ENCODE data around the gene CDH2. TPM values are rescaled to one million over a fixed set of nuclear protein-coding genes. Genes with fewer than 3 reads are reported as not detected.

Gene CDH2
- total and polyA plus RNA-seq, 2 experiments from 2014 or later = 14.7 to 36.9 TPM

DNA sequence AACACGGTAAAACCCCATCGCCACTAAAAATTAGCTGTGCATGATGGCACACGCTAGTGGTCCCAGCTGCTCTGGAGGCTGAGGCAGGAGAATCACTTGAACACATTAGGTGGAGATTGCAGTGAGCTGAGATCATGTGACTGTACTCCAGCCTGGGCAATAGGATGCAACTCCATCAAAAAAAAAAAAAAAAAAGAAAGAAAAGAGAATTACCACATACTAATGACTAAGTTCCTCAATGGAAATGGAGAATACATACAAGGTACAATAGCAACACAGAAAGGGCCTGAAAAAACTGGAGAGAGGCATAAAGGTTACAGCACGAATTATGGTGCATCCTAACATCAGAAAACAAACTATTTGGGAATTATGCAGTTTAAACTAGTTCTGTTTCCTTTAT lies 81.3 kb downstream of the CDH2 start (continued):
- no peak for TF ChIP-seq ZNF462 (CRISPR knock-in tag; IDR thresholded peaks at IDR 0.05)

DNA sequence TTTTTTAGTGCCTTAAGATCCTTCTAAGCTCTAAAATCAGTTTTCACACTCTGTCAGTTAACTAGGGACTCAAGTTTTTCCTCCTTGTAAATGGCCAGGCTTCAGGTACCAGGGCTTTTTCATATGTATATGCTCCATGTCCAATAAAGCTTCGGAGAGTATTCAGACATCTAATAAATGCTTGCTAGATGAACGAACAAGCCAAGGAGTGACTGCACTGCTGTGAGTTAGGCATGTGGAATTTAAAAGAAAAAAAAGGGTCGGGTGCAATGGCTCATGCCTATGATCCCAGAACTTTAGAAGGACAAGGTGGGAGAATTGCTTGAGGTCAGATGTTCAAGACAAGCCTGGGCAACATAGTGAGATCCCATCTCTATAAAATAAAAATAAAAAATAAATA lies 81.9 kb downstream of the CDH2 start:
- Histone ChIP-seq H3K79me2 (replicated peaks; ENCODE audit: insufficient read depth) (no peaks in the 10 kb centered on the region), H3K27me3 (ENCODE audit: insufficient read depth) (peaks cover 13% of the 10 kb centered on the region), H3F3A (replicated peaks; ENCODE audit: low read depth) (no peaks in the 10 kb centered on the region), H3K4me3 (no peak overlapping the region), H2AFZ (no peak overlapping the region), H4K20me1 (replicated peaks; ENCODE audit: insufficient read depth) (no peaks in the 10 kb centered on the region; the same call in 1 of the 2 replicates), H3K4me1 (ENCODE audit: insufficient read depth) (peaks cover 11% of the 10 kb centered on the region), H3K4me2 (no peak overlapping the region), H3K36me3 (ENCODE audit: insufficient read depth) (no peaks in the 10 kb centered on the region), H3K9me2 (ENCODE audit: insufficient read depth) (no peaks in the 10 kb centered on the region), H3K27ac (ENCODE audit: low read depth) (no peak overlapping the region)
- DNase-seq (ENCODE audit: low spot score) (no peak), ATAC-seq (no peak)
- no peak overlapping the region for H3K27ac Mint-ChIP-seq
- H3K9me3 Mint-ChIP-seq = no peaks in the 10 kb centered on the region
- peaks cover 5% of the 10 kb centered on the region for H3K27me3 Mint-ChIP-seq (ENCODE audit: insufficient read depth, low read depth, poor library complexity)
- H3K4me3 Mint-ChIP-seq = no peak overlapping the region
- H3K36me3 Mint-ChIP-seq (ENCODE audit: low read depth) = no peaks in the 10 kb centered on the region
- peaks cover 3% of the 10 kb centered on the region; the same call in 2 of the 3 replicates for H3K4me1 Mint-ChIP-seq
- TF ChIP-seq ZNF462 (CRISPR knock-in tag; IDR thresholded peaks at IDR 0.05) (no peak), POLR2AphosphoS5 (IDR thresholded peaks at IDR 0.05; ENCODE audit: low read depth) (no peak), CREB1 (CRISPR knock-in tag; IDR thresholded peaks at IDR 0.05; ENCODE audit: low read depth) (no peak), ZNF114 (CRISPR knock-in tag; IDR thresholded peaks at IDR 0.05) (no peak), ETS1 (IDR thresholded peaks at IDR 0.05) (no peak), JUNB (IDR thresholded peaks at IDR 0.05; ENCODE audit: unreplicated experiment) (no peak), STAT1 (IDR thresholded peaks at IDR 0.05; ENCODE audit: unreplicated experiment) (no peak), EZH2 (IDR thresholded peaks at IDR 0.05; ENCODE audit: low read depth, unreplicated experiment) (no peak)
